Femur (tissue), 1 donor: ENCODE results near the gene SF3B6.

Experiments used
- DNase-seq: peaks from one replicate; pipeline ENCODE4 v3.0.0-alpha.2; 2017

SF3B6 gene

GRCh38 chr2:24088821-24089359, 12.8 kb upstream of the SF3B6 start:
- no peak for DNase-seq

- no peak for DNase-seq
These were observed 10.9 kb upstream of the SF3B6 start for GRCh38 chr2:24087032-24087431.

- DNase-seq: no peak
These were observed 10.1 kb upstream of the SF3B6 start for GRCh38 chr2:24086241-24086640.

GRCh38 chr2:24085200-24085489, 9.0 kb upstream of the SF3B6 start:
- DNase-seq: no peak

- peak; percentile 94 for DNase-seq
These were observed 8.5 kb upstream of the SF3B6 start, which contains the start of gene TP53I3 for GRCh38 chr2:24084386-24085199. Gene TP53I3 (minus strand): TSS chr2:24084834. CDS start chr2:24084326, 508 bp downstream.

GRCh38 chr2:24083567-24084385, 7.7 kb upstream of the SF3B6 start:
- peak; percentile 87 for DNase-seq

GRCh38 chr2:24082787-24083566, 6.9 kb upstream of the SF3B6 start:
- no peak for DNase-seq

- peak; percentile 30 for DNase-seq
These were observed 4.6 kb upstream of the SF3B6 start for GRCh38 chr2:24080701-24081100.

- DNase-seq: no peak
These were observed 1.8 kb upstream of the SF3B6 start for GRCh38 chr2:24077879-24078278.

GRCh38 chr2:24077535-24077877, 1.4 kb upstream of the SF3B6 start:
- DNase-seq: no peak

GRCh38 chr2:24076849-24077534, 866 bp upstream of the SF3B6 start:
- DNase-seq: no peak

GRCh38 chr2:24075259-24075658, 867 bp downstream of the SF3B6 start:
- DNase-seq: no peak

GRCh38 chr2:24073816-24074215, 2.3 kb downstream of the SF3B6 start:
- DNase-seq: no peak

GRCh38 chr2:24072259-24072658, 3.9 kb downstream of the SF3B6 start:
- no peak for DNase-seq

- no peak for DNase-seq
These were observed 10.8 kb downstream of the SF3B6 start for GRCh38 chr2:24065341-24065740.

GRCh38 chr2:24058564-24059271, 17.4 kb downstream of the SF3B6 start:
- no peak for DNase-seq

GRCh38 chr2:24055750-24056149, 20.4 kb downstream of the SF3B6 start:
- DNase-seq: no peak

- DNase-seq: no peak
These were observed 21.6 kb downstream of the SF3B6 start for GRCh38 chr2:24054366-24055010.

- DNase-seq: no peak
These were observed 23.2 kb downstream of the SF3B6 start for GRCh38 chr2:24052951-24053350.

GRCh38 chr2:24051833-24052232, 24.3 kb downstream of the SF3B6 start:
- no peak for DNase-seq
